Stimulated activated CD4-positive, alpha-beta T cell treated with anti-CD3 and anti-CD28 coated beads, TNF-alpha, amount 100 ng/mL, for 4 hours (primary cell): ENCODE data around the gene SYMPK.

Experiments
- DNase-seq, 3 experiments: peaks; one replicate each; pipeline ENCODE4 v3.0.0-alpha.2; 2020; ENCODE audit warnings: low read depth in 3 of 3

The SYMPK gene

GRCh38 chr19:45781214-45782161, 81.5 kb downstream of the SYMPK start:
- no peak for DNase-seq

DNA sequence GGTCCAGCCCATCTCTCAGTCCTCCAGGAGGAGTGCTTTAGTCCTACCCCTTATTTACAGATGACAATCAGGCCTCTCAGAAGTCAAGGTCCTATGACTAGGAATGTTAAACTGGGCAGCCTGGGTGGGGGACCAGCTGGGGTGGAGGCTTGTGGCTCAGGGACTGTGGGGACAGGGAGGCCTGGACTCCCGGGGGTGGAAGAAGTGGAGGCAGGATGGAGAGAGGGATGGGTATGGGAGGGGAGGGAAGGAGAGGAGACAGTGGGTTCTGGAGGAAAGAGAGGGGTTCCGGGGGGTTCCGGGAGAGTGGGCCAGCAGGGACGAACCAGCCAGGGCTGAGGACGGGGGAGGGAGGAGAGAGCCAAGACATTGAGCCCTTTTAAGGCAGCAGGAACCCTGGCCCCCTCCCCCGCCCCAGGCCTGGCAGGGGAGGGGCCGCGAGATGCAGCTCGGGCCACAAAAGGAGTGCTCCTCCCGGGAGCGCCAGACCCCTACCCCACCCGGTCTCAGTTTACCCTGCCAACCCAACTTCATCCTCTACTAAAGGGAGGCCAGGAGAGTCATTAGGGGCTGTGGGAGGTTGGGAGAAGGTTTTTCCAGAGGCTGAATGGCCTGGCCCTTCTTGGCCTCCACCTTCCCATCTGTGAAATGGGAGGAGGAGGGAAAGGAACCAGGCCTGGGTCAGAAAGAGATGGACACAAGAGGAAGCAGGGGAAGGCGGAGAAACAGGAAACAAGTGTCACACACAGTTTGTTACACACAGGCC, 82.3 kb downstream of the SYMPK start:
- no peak for DNase-seq

- no peak for DNase-seq
Measured at GRCh38 chr19:45780146-45780447, 82.8 kb downstream of the SYMPK start.

DNA sequence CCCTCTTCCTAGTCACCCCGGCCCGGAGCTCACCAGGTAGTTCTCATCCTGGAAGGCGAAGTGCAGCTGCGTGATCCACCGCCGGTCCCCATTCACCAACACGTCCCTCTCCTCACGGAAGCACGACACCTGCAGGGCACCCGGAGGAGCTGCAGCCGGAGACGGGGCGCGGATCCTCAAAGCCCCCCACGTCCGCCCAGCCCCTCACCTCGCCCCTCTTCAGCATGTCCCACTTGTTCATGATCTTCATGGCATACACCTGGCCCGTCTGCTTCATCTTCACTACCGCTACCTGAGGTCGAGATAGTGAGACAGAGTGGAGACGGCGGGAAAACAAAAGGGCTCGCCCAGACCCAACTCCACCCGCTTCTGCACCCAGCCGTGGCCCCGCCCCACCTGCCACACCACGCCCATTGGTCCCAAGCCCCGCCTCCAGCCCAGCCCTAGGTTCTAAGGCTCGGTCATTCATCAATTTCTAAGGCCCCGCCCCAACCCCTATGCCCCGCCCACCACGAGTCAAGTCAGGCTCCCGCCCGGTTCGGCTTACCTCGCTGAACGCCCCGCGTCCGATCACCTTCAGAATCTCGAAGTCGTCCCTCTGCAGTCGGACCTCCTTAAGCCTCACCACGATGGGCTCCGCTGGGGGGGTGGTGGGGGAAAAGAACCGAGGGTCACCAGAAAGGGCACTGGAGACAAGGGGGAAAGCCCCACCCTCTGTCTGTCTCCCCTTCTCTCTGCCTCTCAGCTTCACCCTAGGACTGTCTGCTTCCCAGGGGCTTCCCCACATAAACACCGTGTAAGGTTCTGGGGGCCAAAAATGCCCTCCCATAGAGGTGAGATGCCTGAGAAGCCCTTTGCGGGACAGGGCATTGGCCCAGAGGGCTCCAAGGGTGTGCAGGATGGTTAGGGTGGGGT, 83.5 kb downstream of the SYMPK start:
- peak; percentile 65 to 78 (median 71) for DNase-seq

DNA sequence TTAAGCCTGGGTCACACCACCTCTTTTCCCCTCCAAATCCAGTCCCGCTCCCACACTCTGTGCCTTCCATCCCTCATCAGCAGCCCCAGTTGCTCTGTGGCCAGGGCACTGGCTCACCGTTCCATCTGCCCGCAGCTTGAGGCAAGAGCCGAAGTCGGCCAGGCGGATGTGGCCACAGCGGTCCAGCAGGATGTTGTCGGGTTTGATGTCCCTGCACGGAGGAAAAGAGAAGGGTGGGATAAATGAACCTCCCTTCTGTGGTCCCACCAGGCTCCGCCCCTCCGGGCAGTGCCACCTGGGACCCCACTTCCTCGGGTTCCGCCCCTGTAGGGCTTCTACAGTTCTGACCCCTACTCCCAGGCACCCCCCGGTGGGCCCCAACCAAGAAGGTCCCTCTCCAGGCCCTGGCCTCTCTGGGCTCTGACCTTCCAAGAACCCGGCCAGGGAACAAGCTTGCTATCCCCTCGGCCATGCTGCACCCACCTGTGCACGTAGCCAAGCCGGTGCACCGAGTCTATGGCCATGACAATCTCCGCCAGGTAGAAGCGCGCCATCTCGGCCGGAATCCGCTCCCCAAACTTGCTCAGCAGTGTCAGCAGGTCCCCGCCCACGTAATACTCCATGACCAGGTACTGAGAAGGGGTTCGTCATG, 84.8 kb downstream of the SYMPK start:
- no peak for DNase-seq

GRCh38 chr19:45777395-45777961, 85.5 kb downstream of the SYMPK start:
- DNase-seq: no peak

DNA sequence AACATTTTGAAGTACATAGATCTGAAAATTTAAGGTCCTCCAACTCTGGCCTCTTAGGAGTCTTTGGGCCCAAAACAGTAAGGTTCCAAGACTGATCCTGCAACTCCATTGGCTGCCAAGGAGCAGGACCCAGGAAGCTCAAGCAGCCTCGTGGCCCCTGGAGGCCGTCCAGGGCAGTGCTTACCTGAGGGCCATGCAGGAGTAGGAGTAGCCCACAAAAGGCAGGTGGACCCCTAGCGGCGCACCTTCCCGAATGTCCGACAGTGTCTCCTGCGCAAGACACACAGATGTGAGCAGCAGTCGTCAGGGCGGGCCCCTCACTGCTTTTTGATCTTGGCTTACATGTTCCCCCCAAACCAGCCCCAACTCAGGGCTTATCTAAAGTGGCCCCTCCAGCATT, 88.2 kb downstream of the SYMPK start:
- no peak for DNase-seq

GRCh38 chr19:45773384-45773783, 89.6 kb downstream of the SYMPK start:
- no peak for DNase-seq

GRCh38 chr19:45772912-45773311, 90.0 kb downstream of the SYMPK start:
- DNase-seq: no peak

GRCh38 chr19:45772130-45772840, 90.7 kb downstream of the SYMPK start:
- no peak for DNase-seq

- DNase-seq: no peak
Measured at GRCh38 chr19:45771311-45771933, 91.5 kb downstream of the SYMPK start.

GRCh38 chr19:45770192-45771101, 92.5 kb downstream of the SYMPK start:
- DNase-seq: peak; percentile 85 to 91 (median 87)

- peak in 2 of 3 experiments; percentile 22 to 42 for DNase-seq
Measured at GRCh38 chr19:45769821-45770191, 93.1 kb downstream of the SYMPK start.

GRCh38 chr19:45768984-45769782, 93.8 kb downstream of the SYMPK start, which contains the start of gene SIX5:
Gene SIX5 (minus strand): TSS chr19:45769252. CDS start chr19:45768844, 408 bp downstream.
- DNase-seq: peak; percentile 83 to 92 (median 89)

- peak in 1 of 3 experiments; percentile 32 for DNase-seq
Measured at GRCh38 chr19:45768655-45768983, 94.3 kb downstream of the SYMPK start.

DNA sequence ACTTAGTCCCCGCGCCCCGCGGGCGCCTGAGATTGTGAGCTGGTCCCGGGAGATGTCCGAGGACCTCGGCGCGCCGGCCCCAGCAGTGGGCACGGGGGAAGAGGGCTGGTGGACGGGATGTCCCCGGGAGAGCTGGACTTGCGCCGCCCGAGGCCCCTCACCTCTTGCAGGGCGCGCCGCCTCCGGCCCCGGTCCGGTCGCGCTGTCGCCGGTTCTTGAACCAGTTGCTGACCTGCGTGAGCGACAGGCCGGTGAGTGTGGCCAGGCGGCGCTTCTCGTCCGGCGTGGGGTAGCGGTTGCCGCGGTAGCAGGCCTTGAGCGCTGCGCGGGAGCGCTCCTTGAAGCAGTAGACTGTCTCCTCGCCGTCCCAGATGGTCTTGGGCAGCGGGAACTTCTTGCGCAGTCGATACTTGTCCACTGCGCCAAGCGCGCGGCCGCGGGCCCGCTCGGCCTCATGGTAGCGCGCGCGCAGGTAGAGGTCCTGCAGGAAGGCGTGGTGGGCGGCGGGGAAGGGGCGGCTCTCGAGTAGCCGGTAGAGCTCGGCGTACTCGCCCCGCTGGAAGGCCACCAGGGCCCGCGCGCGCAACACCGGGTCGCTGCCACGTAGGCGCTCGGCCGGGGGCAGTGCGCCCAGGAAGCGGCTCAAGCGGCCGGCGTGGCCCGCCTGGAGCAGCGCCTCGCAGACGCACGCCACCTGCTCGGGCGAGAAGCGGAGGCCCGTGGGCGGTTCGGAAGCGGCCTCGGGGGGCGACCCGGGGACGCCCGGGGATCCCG, 94.9 kb downstream of the SYMPK start:
- DNase-seq: no peak

DNA sequence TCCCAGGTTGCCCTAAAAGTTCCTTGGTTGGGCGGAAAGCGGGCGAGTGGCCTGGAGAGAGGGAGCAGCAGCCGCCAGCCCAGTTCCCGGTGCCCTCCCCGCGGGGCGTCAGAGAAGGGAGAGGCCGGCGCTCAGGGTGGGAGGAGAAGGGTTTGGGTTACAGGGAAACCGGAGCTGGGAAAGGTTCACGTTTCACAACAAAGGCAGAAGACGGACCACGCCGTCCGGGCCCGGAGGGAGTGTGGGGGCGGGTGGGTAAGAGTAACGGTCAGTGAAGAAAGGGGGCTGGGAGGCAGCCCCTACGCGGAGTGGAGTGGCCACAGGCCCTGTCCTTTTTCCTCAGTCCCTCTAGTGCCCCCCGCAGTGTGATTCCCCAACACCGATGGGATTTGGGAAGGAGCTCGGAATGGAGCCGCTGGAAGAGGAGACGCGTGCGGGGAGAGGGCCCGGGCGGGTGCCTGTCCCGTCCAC, 95.5 kb downstream of the SYMPK start:
- DNase-seq: no peak
